HepG2 (cell line): ENCODE results near the gene HS3ST3A1. TPM values are rescaled to one million over a fixed set of nuclear protein-coding genes. Genes with fewer than 3 reads are reported as not detected.

Experiments used
- ATAC-seq: fragments of 200-7000 bp; cut with Tn5 transposase; 3 replicates; pipeline ENCODE4 v1.9.1; 2020; ENCODE audit warnings: mild to moderate bottlenecking, moderate library complexity
- BruUV-seq: library from RNA; stranded (reverse); fragments of 400-500 nt; replicated peaks from 2 replicates; lab custom pipeline; 2021; lab: Mats Ljungman, UMichigan
- CTCF ChIA-PET: fragments of 300-600 bp; formaldehyde crosslinking; extraction: SDS; loops from one replicate; lab custom pipeline; 2021; ENCODE audit warnings: low total read pairs, inconsistent platforms, low intra/inter-chr PET ratio; lab: Yijun Ruan, JAX
- POLR2A ChIA-PET: fragments of 350-600 bp; sonication (Branson Sonifier 250); formaldehyde crosslinking; loops from one replicate; lab custom pipeline; 2020; ENCODE audit warnings: antibody characterized with exemption, inconsistent platforms; lab: Yijun Ruan, JAX
- DNase-seq: peaks from one replicate; pipeline ENCODE4 v3.0.0-alpha.2; 2015; ENCODE audit warnings: low spot score
- FAIRE-seq: peaks from 3 replicates; lab custom pipeline; 2011; peaks lifted over from hg19 to GRCh38; lab: Jason Lieb, UNC
- H2AFZ ChIP-seq: one replicate; pipeline ENCODE4 v1.6.1; 2011; ENCODE audit warnings: low read length, inconsistent platforms
- H3K27ac ChIP-seq: fragments of 300-600 bp; 3 replicates; pipeline ENCODE4 v1.8.0; 2011; ENCODE audit warnings: mixed run types, mild to moderate bottlenecking, mixed read lengths, low read length, inconsistent platforms; ENCODE audit not compliant: insufficient read depth; ENCODE audit errors: extremely low read length
- H3K27me3 ChIP-seq, 2 experiments: fragments of 200-600 bp in 1 of 2; 2 replicates in 1 of 2; 3 replicates in 1 of 2; pipeline versions ENCODE4 v1.6.0 to v1.8.0; 2011; ENCODE audit warnings: low read length in 2 of 2, mild to moderate bottlenecking in 2 of 2, moderate library complexity in 2 of 2, inconsistent platforms in 1 of 2; ENCODE audit not compliant: insufficient read depth in 2 of 2, control insufficient read depth in 1 of 2
- H3K36me3 ChIP-seq, 2 experiments: fragments of 200-600 bp in 1 of 2; replicated peaks in 1 of 2; 2 replicates in 1 of 2; 3 replicates in 1 of 2; pipeline versions ENCODE4 v1.5.1 to v1.8.0; 2011; ENCODE audit warnings: low read length in 2 of 2, inconsistent platforms in 1 of 2; ENCODE audit not compliant: insufficient read depth in 2 of 2, control insufficient read depth in 1 of 2
- H3K4me1 ChIP-seq: 2 replicates; pipeline ENCODE4 v1.5.1; 2012; ENCODE audit warnings: low read length, inconsistent platforms; ENCODE audit not compliant: insufficient read depth
- H3K4me2 ChIP-seq: 2 replicates; pipeline ENCODE4 v1.6.0; 2011; ENCODE audit warnings: low read depth, low read length, inconsistent platforms
- H3K4me3 ChIP-seq, 3 experiments: fragments of 200-600 bp in 1 of 3; sonication (generic), shearing (Covaris generic) in 1 of 3; replicated peaks in 1 of 3; 2 replicates each; pipeline ENCODE4 v1.5.1; 2011 to 2016; ENCODE audit warnings: low read length in 3 of 3, inconsistent platforms in 2 of 3, low read depth in 2 of 3, mild to moderate bottlenecking in 2 of 3, control low read depth in 1 of 3, mixed read lengths in 1 of 3; ENCODE audit not compliant: insufficient read depth in 1 of 3
- H3K79me2 ChIP-seq: one replicate; pipeline ENCODE4 v1.6.1; 2011; ENCODE audit warnings: low read length, inconsistent platforms; ENCODE audit not compliant: insufficient read depth
- H3K9ac ChIP-seq: 2 replicates; pipeline ENCODE4 v1.6.0; 2011; ENCODE audit warnings: mild to moderate bottlenecking, low read depth, low read length, inconsistent platforms; ENCODE audit not compliant: insufficient read depth
- H3K9me3 ChIP-seq: 2 replicates; pipeline ENCODE4 v1.5.1; 2012; ENCODE audit warnings: mild to moderate bottlenecking, low read length
- H4K20me1 ChIP-seq: 2 replicates; pipeline ENCODE4 v1.6.0; 2011; ENCODE audit warnings: inconsistent platforms, mild to moderate bottlenecking, low read length, moderate library complexity; ENCODE audit not compliant: insufficient read depth
- DBP ChIP-seq: sonication (generic); formaldehyde crosslinking; IDR thresholded peaks from 2 replicates; pipeline ENCODE4 v1.4.0; 2020; ENCODE audit warnings: missing genetic modification reagents; ENCODE audit errors: not compliant biosample characterization
- KLF12 ChIP-seq: sonication (generic); formaldehyde crosslinking; IDR thresholded peaks from 2 replicates; pipeline ENCODE4 v1.4.0; 2020; ENCODE audit warnings: missing genetic modification reagents, borderline replicate concordance
- MLXIP ChIP-seq: sonication (generic); formaldehyde crosslinking; IDR thresholded peaks from 2 replicates; pipeline ENCODE4 v1.9.0; 2021; ENCODE audit warnings: missing genetic modification reagents, borderline replicate concordance
- NCOA2 ChIP-seq: sonication (generic); formaldehyde crosslinking; IDR thresholded peaks from 2 replicates; pipeline ENCODE4 v1.8.0; 2022; ENCODE audit warnings: inconsistent platforms
- PHF5A ChIP-seq: IDR thresholded peaks from one replicate; pipeline ENCODE4 v1.6.1; 2018; ENCODE audit warnings: low read depth, missing genetic modification reagents; ENCODE audit not compliant: unreplicated experiment
- RFXAP ChIP-seq: sonication (generic); formaldehyde crosslinking; IDR thresholded peaks from 2 replicates; pipeline ENCODE4 v1.4.0; 2020; ENCODE audit warnings: missing genetic modification reagents, borderline replicate concordance
- STAG1 ChIP-seq: sonication (generic); formaldehyde crosslinking; IDR thresholded peaks from 2 replicates; pipeline ENCODE4 v1.4.0; 2020; ENCODE audit warnings: missing genetic modification reagents
- ZNF770 ChIP-seq: sonication (generic); formaldehyde crosslinking; IDR thresholded peaks from 2 replicates; pipeline ENCODE4 v1.5.0; 2020; ENCODE audit warnings: mild to moderate bottlenecking, missing genetic modification reagents
- ZNF775 ChIP-seq: sonication (generic); formaldehyde crosslinking; IDR thresholded peaks from 2 replicates; pipeline ENCODE4 v1.4.0; 2020; ENCODE audit warnings: missing genetic modification reagents, mild to moderate bottlenecking, moderate library complexity, borderline replicate concordance
- ZNF800 ChIP-seq: sonication (generic); formaldehyde crosslinking; IDR thresholded peaks from 2 replicates; pipeline ENCODE4 v1.4.0; 2020; ENCODE audit warnings: missing genetic modification reagents
- WGBS: methylation state at CpG from one replicate; pipeline ENCODE4 v1.1.6; 2017; ENCODE audit warnings: low lambda C conversion rate; 5-methylcytosine and 5-hydroxymethylcytosine counted together
- in situ Hi-C: cut with HindIII; loops from 2 replicates; pipeline ENCODE4 v1.10.0; 2017; ENCODE audit warnings: low pct_unique_long_range_greater_than_20kb; ENCODE audit not compliant: extremely low pct_ligation_motif_present
- intact Hi-C: fragments of 100-400 bp; cut with micrococcal nuclease; formaldehyde crosslinking; loops from one replicate; pipeline ENCODE4 v1.10.0; 2022; ENCODE audit not compliant: unreplicated experiment
- polyA plus RNA-seq, 8 experiments: library from polyadenylated mRNA; depleted of rRNA in 3 of 8; stranded (reverse) in 7 of 8; unstranded in 1 of 8; fragments of >200 nt; fragmentation: Illumina TruSeq in 4 of 8; extraction: Trizol in 4 of 8; gene quantifications; 2 replicates each; pipeline versions ENCODE4 v1.2.1 to v1.2.3, GENCODE V29; 2011 to 2016; ENCODE audit warnings: low read depth in 4 of 8, missing spikeins in 1 of 8, mixed read lengths in 1 of 8; ENCODE audit not compliant: insufficient read depth in 1 of 8
- total RNA-seq, 5 experiments: library from RNA; depleted of rRNA; stranded (reverse); fragments of >200 nt; fragmentation: Illumina TruSeq; extraction: Trizol; gene quantifications; 2 replicates each; pipeline ENCODE4 v1.2.3, GENCODE V29; 2016; ENCODE audit warnings: low read depth in 1 of 5

The HS3ST3A1 gene
- total and polyA plus RNA-seq, 2 of the 13 experiments (the other 11 are each of a cell fraction or from before 2014, with no cell fraction given), result 1.3 to 3.5 TPM

GRCh38 chr17:13534946-13535345 lies 66.8 kb downstream of the HS3ST3A1 start:
- Histone ChIP-seq H3K79me2 (no peaks in the 10 kb centered on the region), H3K36me3 (no peaks in the 10 kb centered on the region), H3K4me3 (no peak overlapping the region), H3K4me1 (no peaks in the 10 kb centered on the region), H3K9me3 (peaks cover 3% of the 10 kb centered on the region; the same call in 1 of the 2 replicates), H3K9ac (no peak overlapping the region), H4K20me1 (no peaks in the 10 kb centered on the region), H3K27me3 (no peaks in the 10 kb centered on the region), H3K4me2 (no peak overlapping the region), H2AFZ (no peak overlapping the region), H3K27ac (no peak overlapping the region)
- 4% methylated on average over 1 of the region's 1 CpG for WGBS
- BruUV-seq, result no TSS peak
- no peak for ATAC-seq
- intact Hi-C loops (no loop called here), in situ Hi-C loops (no loop called here)
- TF ChIP-seq ZNF770, result no peak
- TF ChIP-seq MLXIP, result no peak
- TF ChIP-seq NCOA2 (CRISPR knock-in tag), result no peak
- TF ChIP-seq PHF5A (CRISPR knock-in tag), result no peak
- TF ChIP-seq DBP (CRISPR knock-in tag), result no peak
- TF ChIP-seq RFXAP (CRISPR knock-in tag), result no peak
- no peak for TF ChIP-seq STAG1 (CRISPR knock-in tag)
- TF ChIP-seq ZNF775 (CRISPR knock-in tag), result no peak
- no peak for TF ChIP-seq ZNF800 (CRISPR knock-in tag)
- no peak for TF ChIP-seq KLF12 (CRISPR knock-in tag)
- no peak for FAIRE-seq
- ChIA-PET POLR2A (no interaction called here), CTCF (no interaction called here)
- DNase-seq, result no peak
